HG02588 (cell line): ENCODE results near the gene SOX21.
"Not testable (repeated sequence)": the region's sequence is repeated elsewhere in the genome, so short reads cannot be mapped to it uniquely, and the experiment has no call there.

Experiments
- ATAC-seq: cut with Tn5 transposase; IDR thresholded peaks from one replicate; pipeline ENCODE4 v1.9.1; 2021; ENCODE audit warnings: mild to moderate bottlenecking, moderate library complexity; ENCODE audit not compliant: unreplicated experiment

The SOX21 gene

DNA sequence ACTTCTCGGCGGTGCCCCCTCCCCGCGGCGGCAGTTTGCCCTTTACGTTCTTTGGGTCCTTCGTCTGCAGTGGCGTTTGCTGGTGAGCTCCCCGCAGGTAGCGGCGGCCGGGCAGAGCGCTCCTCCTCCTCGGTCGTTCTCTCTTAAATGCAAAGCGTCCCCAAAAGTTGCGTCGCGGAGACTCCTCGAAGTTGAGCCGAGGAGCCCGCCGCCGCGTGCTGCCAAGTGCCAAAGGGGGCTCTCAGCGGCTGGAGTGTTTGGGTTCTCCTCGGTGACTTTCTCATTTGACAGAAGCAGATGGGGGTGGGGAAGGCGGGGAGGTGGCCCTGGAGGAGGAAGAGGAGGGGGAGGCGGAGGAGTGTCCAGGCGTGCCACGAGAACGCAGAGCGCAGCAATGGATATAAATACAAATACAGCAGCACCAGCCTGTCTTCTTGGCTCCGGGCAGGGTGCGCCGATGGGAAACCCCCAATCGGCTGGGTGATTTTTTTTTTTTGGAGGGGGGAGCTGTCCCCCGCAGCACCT lies at the start of gene SOX21:
Gene SOX21, minus strand, starts transcription at position 259 of the 525 bp plus-strand sequence. CDS start 496 bp downstream, outside the sequence.
- ATAC-seq, result no peak

DNA sequence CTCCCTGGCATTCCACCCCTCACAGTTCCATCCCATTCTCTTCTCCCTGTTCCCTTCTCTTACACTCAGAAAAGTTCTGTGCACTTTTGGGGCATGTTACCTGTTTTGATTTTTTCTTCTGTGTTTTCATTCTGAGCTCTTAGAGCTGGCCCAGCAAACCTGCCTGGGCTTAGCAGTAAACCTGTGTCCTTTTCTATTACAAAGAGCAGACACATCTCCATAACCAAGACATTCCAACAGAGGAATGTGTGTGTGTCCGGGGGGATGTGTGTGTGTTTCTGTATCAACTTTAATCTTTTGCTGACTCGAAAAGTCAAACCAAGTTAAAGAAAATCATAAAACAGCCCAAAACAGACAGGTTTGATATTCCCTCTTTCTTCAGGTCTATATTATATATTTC lies 49.1 kb upstream of the SOX21 start:
- no peak for ATAC-seq

DNA sequence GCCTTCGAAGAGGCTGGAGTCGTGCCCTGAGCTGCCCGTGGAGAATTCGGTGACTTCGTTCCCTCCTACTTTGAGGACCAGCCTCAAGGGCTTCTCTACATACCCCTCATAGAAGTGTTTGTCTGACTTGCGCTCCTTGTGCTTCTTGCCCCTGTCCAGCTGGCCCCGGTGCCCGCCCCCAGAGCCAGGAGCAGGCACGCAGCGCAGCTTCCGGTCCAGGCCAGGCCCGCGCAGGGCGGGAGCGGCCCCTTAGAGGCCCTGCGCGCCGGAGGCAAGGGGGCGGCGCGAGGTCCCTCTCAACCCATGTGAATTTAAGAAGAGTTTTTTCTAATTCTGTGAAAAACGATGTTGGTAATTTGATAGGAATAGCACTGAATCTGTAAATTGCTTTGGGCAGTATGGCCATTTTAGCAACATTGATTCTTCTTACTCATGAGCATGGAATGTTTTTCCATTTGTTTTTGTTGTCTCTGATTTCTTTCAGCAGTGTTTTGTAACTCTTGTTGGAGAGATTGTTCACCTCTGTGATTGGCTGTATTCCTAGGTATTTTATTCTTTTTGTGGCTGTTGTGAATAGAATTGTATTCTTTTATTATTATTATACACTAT lies 46.9 kb upstream of the SOX21 start:
- no peak for ATAC-seq

DNA sequence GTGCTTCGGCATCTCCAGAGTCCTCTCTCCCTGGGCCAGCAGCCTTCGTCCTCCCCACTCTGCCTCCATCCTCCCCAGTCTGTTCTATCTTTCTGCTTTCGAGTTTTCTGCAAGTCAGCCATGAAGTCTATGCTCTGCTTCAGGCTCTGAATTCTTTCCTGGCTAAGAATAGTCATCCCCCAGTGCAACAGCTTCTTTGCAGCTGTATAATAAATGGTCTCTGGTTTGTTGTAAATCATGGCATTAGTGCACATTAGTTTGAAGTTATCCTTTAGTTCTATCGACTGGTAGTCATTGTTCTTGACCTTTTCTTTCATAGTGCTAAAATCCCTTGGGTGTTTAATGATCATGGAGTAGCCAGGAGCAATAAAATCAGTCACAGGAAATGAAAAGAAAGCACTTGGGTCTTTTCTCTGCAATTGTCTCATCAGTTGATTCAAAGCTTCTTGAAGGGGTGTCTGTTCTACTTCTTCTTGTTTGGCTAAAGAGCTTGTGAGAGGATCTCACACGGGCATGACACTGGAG lies 46.2 kb upstream of the SOX21 start:
- ATAC-seq, result no peak

DNA sequence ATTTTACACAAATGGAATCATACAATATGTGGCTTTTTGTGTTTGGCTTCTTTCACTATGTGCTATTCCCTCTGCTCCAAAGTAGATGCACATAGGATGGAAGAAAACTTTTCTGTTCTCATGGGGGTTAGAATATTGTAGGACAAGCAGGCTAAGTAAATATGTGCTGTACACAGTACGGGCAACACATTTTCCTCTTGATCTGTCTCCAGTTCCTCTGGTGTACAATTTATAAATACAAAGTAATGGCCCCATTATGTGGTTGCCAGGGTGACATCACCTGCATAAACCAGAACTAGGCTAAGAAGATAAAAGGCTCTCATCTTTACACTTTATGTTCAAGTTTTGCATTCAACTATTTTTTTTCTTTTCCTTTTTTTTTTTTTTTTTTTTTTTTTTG lies 41.0 kb upstream of the SOX21 start:
- no peak for ATAC-seq

DNA sequence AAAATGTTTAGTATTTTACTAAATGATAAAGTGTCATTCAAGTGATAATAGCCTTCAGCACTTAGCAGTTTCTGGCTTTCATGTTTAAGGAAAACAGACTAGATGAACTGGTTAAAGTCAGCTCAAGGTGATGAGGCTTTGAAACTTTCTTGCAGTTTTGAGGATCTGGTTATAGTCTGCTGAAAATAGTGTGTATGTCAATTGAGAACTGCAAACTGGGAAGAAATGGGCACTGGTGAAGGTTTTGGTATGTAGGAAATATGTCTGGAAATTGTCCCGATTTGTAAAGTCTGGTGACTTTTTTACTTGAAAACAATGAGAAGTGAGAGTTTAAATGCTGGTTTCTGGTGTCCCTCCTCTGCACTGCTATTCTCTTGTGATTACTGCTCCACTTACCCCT lies 36.8 kb upstream of the SOX21 start:
- no peak for ATAC-seq

DNA sequence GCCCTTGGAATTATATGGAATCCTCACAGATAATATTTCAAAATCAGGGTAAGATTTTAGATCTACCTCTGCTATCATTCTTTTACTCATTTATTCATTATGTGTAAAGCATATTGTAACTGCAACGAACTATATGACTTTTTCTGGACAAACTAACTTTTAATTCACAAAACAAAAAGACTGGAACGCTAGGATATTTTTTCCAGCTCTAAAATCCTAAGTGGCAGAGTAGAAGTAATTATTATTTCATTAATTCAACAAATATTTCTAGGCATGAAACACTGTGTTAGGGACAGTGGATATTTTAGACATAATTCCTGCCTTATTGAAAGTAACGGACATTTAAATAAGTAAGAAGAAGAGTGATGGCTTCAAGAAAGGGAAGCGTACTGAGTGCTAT lies 26.9 kb upstream of the SOX21 start:
- no peak for ATAC-seq

DNA sequence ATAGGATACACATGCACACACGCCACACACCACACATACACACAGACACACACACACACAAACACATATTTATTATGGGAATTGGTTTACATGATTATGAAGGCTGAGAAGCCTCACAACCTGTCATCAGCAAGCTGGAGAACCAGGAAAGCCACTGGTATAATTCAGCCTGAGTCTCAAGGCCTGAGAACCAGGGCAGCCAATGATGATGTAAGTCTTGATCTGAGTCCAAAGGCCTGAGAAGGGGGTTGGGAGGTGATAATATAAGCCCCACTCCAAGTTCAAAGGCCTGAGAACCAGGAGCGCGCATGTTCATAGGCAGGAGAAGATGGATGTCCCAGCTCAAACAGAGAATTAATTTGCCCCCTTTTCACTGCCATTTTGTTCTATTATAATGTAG lies 18.7 kb upstream of the SOX21 start:
- no peak for ATAC-seq

DNA sequence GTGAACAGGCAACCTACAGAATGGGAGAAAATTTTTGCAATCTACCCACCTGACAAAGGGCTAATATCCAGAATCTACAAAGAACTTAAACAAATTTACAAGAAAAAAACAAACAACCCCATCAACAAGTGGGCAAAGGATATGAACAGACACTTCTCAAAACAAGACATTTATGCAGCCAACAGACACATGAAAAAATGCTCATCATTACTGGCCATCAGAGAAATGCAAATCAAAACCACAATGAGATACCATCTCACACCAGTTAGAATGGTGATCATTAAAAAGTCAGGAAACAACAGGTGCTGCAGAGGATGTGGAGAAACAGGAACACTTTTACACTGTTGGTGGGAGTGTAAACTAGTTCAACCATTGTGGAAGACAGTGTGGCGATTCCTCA lies 17.6 kb upstream of the SOX21 start:
- not testable (repeated sequence) for ATAC-seq

DNA sequence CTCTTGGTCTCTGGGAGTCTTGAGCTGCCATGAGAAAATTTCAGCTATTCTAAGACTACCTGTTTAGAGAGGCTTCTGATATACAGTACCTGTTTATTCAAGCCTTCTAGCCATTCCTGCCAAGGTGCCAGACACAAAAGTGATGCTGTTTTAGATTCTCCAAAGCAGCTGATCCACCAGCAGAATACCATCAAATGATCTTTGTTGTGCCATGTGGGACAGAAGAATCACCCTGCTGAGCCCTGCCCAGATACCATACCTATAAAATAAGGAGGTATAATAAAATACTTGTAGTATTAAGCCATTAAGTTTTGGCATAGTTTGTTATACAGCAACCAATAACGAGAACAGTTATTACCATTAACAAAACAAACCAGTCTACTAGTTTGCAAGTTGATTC lies 14.1 kb upstream of the SOX21 start:
- ATAC-seq, result no peak

DNA sequence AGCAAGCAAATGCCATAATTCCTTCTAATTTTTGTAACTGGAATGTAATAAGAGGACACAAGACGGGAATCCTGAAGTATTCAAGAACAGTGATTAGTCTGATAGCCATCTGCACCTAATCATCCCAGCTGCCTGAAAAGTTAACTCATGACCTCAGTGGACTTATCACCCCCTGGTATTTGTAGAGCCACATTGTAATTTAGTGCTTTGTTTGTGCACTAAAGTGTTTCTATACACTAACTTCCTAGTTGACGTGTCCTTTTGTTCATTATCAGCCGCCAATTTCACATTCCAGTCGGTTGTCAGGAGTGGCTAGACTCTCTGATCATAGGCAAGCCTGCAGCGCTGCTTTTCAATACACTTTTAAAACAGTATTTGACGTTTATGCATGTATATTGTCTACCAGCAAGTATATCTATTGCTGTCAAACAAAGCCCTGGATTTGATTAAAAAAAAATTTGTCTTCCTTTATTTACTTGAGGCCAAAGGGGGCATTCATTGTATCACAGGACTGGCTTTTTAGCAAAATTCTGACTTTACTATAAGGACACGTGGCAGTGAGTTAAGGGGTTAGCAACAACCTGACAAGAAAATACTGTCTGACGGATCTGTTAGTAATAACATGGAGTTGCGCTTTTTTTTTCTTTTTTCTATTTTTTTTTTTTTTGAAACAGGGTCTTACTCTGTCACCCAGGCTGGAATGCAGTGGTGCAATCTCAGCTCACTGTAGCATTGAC lies 10.4 kb upstream of the SOX21 start:
- no peak for ATAC-seq

DNA sequence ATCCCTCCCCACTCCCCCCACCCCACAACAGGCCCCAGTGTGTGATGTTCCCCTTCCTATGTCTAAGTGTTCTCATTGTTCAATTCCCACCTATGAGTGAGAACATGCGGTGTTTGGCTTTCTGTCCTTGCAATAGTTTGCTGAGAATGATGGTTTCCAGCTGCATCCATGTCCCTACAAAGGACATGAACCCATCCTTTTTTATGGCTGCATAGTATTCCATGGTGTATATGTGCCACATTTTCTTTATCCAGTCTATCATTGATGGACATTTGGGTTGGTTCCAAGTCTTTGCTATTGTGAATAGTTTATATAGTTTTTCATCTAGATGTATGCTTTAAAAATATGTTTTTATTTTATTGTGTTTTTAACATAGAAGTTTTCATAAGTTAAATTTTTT lies 6.4 kb upstream of the SOX21 start:
- not testable (repeated sequence) for ATAC-seq

DNA sequence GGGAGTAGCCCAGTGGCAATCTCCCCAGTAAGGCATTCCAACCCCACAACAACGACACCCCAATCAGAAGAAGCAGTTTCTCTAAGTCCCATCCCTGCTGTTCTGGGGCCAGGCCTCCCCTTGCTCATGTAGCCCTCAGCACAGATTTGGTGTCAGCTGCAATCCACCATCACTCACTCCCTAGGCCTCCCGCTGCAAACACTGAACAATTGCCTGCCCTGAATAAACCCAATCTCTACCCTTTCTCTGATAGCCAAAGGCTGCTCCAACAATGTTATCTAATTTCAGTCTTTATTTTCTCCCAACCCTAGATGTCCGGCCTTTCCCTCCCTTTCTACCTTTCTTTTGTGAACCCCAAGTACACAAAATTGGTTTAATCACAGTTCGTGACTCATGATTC lies 5.6 kb upstream of the SOX21 start:
- no peak for ATAC-seq

DNA sequence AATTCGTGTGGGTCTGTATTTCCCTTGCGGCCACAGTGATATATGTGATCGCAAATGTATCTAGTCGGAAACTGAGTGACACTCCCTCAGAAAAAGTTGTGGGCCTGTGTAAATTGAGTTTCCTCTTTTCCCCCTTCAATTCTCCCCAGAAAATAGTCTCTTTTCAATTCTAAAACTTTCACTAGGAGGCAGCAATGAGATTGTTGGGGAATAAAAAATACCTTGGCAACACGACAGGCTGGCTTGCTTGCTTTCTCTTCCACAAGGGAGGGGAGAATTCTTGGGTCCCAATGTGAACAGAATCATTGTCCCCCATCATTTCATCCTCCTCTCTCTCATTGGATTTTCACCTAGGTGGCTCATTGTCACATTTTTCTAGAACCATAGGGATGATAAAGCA lies 3.7 kb upstream of the SOX21 start:
- ATAC-seq, result no peak

DNA sequence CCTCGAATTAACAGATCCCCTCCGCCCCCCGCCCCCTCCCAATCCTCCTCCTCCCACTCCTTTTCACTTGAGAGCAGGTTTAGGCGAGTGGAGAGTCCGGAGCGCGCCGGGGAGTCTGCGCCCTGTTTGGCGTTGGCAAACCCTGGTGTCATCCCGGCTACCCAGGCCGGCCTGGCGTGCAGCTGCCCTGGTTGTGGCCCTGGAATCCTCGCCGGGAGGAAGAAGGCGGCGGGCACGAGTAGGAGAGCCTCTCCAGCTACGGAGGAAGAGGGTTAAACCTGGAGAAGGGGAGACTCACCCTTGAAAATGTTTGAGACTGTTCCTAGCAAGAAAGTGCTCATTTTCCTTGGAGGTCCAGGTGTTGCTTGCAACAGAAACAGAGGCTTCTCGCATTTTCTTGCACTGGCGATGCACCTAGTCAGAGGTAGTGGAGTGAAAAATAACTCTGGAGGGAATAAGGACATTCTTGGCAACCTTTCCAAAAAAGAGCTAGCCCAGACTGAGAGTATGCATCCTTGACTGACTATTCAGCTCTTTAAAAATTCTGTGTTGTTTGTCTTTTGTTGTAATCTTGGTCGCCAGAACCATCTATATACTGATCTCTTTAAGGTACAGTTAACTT lies 1.3 kb upstream of the SOX21 start:
- no peak for ATAC-seq

DNA sequence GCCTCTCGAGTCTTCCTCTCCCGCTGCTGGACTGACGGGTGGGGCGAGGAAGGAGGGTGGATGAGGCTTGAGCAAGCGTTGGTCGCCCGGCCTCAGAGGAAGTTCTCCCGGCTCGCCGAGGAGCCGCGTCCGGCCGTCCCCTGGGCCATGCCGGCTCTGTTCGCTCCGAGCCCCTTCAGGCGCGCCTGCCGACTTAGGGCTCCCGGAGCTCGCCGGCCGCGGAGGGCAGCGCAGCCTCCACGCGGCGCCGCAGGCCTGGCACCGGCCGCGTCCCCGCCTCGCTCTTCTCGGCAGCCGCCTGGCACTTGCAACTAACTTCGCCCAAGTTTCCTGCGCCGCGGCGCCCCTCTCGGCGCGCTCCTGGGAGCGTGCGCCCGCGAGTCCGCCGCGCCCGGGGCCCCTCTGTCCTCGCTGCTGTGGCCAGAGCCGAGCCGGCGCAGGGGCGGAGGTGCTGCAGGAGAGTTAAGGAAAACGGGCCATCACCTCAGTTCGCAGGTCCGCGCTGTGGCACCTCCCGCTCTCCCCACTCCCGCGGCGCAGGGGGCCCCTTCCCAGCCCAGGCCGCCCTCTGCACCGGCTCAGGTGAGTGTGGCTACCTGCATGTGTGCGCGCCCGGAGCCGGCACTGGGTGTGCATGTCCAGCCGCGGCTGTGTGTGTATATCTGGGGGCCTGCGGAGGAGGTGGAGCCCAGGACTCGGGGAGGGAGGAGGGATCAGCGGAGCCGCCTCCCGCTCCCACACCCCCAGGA lies 641 bp upstream of the SOX21 start:
- ATAC-seq, result no peak

DNA sequence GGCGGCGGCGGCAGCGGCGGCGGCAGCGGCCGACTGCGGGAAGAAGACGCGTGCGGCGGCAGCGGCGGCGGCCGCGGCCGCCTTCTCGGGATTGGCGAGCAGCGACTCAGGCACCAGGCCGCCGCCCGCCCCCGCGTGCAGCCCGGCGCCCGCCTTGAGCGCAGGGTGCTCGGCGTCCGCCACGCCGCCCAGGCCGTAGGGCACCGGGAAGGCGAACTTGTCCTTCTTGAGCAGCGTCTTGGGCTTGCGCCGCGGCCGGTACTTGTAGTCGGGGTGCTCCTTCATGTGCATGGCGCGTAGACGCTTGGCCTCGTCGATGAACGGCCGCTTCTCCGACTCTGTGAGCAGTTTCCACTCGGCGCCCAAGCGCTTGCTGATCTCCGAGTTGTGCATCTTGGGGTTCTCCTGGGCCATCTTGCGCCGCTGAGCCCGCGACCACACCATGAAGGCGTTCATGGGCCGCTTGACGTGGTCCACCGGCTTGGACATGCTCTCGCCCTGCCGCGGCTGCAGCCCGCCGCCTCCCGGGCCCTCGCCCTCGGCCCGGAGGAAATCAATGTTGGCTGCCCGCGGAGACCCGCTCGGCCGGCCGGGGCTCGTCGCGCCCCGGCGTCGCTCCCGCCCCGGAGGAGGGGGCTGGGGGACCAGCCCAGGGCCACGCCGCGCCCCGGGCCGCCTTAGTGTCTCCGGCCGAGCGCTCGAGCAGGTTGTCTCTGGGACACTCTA lies 621 bp downstream of the SOX21 start:
- peak; percentile 37 for ATAC-seq

DNA sequence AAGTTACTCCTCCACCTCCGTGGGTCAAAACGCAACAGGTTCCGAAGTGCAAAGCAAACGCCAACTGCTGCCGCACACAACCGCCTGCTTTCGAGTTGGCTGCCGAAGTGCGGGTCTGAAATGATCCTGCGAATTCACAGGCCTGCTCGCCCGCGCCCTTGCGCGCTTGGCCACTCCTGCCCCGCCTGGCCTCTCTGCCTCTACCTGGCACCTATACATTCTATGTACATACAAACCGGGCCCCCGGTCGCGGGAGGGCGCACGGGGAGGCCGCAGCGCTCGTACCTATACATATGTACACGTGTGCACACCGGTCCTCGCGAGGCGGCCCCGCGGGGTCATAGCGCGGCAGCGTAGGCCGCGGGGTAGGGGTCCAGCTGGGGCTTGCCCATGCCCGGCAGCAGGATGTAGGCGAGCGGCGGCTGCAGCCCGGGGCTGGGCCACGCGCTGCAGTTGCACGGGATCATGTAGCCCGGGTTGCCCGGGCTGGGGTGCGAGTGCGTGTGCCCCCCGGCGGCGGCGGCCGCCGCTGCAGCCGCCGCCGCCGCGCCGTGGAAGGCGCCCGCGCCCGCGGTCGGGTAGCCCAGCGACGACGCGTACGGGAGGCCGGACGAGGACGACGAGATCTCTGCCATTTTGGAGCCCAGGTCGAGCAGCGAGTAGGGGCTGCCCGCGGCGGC lies 1.3 kb downstream of the SOX21 start:
- ATAC-seq, result peak; percentile 65

DNA sequence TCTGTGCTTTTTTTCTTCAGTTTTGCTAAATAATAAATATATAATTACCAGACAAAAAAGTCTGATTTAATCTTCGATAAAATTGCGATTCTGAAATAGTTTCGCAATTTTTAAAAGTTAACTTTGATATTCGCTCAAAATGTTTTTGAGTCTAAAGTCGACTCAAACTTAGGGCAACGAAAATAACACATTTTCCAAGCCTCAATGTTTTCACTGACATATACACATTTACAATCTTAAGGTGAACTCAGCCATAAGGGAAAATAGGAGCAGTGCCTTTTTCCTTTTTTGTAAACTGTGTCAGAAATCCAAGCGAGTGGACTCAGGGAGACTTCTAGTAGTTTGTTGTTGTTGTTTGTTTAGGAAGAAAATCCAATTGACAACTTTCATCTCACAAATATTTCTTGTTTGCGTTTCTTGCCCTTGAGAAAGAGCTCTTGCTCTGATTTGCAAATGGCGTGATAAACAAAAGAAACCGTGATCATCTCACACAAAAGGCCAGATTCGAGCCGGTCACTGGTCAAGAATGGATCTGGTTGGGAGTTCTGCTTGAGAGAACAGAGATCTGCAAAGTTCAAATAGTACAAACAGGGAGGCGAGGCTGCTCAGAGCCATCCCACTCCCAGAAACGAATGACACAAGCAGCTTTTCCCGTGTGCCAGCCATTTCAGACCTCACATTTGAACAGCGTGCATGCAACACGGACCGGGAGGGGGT lies 2.1 kb downstream of the SOX21 start:
- no peak for ATAC-seq
